GM12891 (cell line): Measurements from ENCODE around the gene SYPL1.

ENCODE experiments used
- PAX5 ChIP-seq: IDR thresholded peaks from 2 replicates; pipeline ENCODE4 v1.6.1; 2011; ENCODE audit warnings: low read length, moderate library complexity, mild to moderate bottlenecking; ENCODE audit not compliant: insufficient read depth, severe bottlenecking
- POLR2A ChIP-seq: IDR thresholded peaks from 2 replicates; pipeline ENCODE4 v1.6.1; 2011; ENCODE audit warnings: low read depth, low read length, control low read depth

GRCh38 chr7:106071999-106072714 is 40.0 kb downstream of the SYPL1 start:
- TF ChIP-seq POLR2A, result no peak
- no peak for TF ChIP-seq PAX5
